Measurements from ENCODE around the gene WFDC1.

The WFDC1 gene

DNA sequence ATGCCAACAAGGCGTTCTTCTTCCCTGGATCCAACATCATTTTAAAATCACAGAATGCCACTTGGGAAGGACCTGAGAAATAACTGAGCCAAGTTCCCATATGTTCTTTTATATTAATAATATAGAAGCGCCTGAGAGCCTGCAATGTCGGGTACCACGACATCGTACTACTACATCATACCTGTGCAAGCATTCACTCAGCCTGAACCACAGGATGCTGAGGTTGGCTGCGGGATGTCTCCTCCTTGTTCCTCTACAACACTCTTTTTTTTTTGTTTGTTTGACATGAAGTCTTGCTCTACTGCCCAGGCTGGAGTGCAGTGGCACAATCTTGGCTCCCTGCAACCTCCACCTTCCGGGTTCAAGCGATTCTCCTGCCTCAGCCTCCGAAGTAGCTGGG, 71.5 kb downstream of the WFDC1 start:
- TF ChIP-seq POLR2A (IDR thresholded peaks at IDR 0.05; ENCODE audit: low read depth, low read length): no peak
- FAIRE-seq (no peak), DNase-seq (ENCODE audit: insufficient read length, low spot score) (no peak)

DNA sequence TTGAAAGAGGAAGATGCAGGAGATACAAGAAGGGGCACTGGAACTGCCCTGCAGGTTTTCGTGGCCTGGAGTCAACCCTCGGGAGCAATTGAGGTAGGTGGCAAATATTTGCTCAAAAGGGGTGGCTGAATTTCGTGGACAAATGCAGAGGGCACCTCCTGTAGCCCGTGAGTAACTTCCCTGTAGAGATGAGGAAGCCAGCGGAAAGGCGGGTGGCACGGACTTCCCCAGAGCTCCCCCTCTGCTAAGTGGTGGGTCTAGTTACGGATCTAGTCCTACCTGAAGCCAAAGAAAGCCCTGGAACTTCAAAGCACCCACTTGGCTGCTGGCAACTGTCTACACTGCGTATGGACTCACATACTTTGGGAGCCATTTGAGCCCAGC, 72.6 kb downstream of the WFDC1 start:
- TF ChIP-seq POLR2A (IDR thresholded peaks at IDR 0.05; ENCODE audit: low read depth, low read length): no peak
- DNase-seq (ENCODE audit: insufficient read length, low spot score) (no peak), FAIRE-seq (no peak)

DNA sequence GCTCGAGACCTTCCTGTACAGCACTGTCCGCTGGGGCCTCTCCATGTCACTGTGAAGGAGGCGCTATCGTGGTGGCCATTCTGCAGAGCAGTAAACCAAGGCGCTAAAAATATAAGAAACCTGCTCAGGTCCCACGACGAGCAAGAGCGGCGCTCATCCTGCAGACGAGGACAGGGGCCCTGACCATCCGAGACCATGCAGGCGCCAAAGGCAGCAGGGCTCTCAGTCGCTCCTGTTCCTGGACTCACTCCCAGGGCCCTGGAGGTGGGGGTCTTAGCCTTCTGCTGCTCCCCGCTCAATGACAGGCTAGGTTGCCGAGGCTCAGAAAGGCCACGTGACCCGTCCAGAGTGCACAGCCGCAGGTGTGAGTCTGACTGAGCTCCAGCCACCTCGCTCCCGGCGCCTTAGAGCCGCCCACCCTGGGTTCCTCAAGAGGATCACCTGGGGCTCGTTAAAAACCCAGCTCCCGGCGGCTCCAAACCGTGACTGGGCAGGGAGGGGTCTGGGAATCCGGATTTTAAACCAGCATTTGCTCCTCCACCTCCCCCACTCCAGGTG, 73.2 kb downstream of the WFDC1 start:
- DNase-seq (ENCODE audit: insufficient read length, low spot score) (no peak), FAIRE-seq (no peak)
- no peak for TF ChIP-seq POLR2A (IDR thresholded peaks at IDR 0.05; ENCODE audit: low read depth, low read length)

DNA sequence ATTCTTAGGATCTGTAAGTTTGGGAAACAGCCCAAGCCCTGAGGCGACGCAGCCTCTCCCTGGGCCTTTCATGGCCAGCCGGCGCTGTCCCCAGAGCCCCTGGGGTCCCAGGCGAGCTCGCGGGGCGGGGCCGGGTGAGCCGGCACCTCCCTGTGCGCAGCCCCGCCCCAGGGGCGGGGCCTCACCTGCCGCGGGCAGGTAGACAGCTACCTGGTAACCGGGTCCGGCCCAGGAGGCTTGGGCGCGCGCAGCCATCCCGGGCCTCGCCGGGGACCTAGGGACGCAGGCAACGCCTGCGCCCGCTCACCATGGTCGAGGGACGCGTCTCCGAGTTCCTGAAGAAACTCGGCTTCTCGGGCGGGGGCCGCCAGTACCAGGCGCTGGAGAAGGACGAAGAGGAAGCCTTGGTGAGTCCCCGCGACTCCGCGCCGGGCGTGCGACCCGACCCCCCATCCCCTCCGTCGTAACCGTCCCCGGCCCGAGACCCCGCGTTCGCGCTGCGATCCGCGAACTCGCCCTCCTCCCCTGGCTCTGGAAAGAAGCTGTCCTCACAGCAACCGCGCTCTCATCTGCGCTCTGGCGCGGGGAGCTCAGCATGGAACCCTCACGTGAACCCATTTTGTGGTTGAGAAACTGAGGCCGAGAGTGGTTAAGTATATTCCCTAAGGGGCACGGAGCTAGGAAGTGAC, 73.8 kb downstream of the WFDC1 start, which contains the start of gene ATP2C2:
Gene ATP2C2, plus strand, starts transcription at position 231 of the 689 bp plus-strand sequence. Its CDS starts 78 bp downstream, at position 309.
- no peak for TF ChIP-seq POLR2A (IDR thresholded peaks at IDR 0.05; ENCODE audit: low read depth, low read length)
- no peak for FAIRE-seq
- no peak for DNase-seq (ENCODE audit: insufficient read length, low spot score)

DNA sequence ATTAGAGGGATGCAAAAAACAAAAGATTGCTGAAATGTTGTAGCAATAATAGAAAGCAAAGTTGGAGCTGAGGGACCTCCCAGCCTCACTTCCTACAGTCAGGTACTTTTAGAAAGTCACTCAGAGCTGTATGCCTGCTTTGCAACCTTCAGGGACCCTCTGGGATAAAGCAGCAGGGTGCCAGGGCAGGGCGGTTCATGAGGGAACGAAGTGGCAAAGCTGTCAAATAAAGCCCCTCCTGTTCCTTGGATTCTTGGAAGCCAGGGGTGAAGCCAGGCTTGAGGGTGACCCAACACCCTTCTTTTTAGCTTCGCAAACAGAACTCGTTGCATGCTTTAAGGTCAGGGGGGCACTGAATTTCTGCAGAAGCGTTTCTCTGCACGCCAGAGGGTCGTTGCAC, 74.4 kb downstream of the WFDC1 start:
- no peak for TF ChIP-seq POLR2A (IDR thresholded peaks at IDR 0.05; ENCODE audit: low read depth, low read length)
- no peak for FAIRE-seq

DNA sequence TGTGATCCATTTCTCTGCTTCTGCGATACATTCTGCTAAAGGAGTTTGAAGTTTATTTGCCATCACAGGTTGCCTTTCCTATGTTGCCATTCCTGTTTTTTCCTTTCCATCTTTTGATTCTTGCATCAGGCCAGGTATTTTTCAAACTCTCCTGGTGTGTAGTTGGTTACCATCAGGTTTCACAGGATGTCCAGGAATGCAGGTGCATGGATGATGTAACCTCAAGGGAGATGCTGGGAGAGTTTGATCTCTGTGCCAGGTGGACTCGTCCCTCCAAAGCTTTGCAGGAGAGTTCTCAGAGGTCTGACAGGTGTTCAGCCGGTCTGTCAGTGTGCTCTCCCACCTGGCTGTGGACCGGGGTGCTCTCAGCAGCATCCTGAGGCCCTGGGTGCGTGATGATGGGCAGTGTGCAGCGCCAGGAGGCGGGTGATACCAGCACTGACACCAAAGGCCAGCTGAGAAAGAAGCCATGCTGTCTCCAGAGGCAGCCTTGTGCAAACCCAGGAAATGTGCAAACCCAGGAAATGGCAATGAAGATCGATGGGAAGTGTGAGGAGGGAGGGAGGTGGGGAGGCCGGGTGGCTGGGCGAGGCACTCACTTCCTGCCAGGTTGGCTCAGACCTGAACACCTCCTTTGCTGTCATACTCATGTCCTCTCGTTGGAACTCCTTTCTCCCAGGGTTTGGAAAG, 75.4 kb downstream of the WFDC1 start:
- no peak for TF ChIP-seq POLR2A (IDR thresholded peaks at IDR 0.05; ENCODE audit: low read depth, low read length)
- FAIRE-seq (no peak), DNase-seq (ENCODE audit: insufficient read length, low spot score) (no peak)

More for the DNA sequence above, 74.4 kb downstream of the WFDC1 start:
- DNase-seq (ENCODE audit: insufficient read length, low spot score): no peak

DNA sequence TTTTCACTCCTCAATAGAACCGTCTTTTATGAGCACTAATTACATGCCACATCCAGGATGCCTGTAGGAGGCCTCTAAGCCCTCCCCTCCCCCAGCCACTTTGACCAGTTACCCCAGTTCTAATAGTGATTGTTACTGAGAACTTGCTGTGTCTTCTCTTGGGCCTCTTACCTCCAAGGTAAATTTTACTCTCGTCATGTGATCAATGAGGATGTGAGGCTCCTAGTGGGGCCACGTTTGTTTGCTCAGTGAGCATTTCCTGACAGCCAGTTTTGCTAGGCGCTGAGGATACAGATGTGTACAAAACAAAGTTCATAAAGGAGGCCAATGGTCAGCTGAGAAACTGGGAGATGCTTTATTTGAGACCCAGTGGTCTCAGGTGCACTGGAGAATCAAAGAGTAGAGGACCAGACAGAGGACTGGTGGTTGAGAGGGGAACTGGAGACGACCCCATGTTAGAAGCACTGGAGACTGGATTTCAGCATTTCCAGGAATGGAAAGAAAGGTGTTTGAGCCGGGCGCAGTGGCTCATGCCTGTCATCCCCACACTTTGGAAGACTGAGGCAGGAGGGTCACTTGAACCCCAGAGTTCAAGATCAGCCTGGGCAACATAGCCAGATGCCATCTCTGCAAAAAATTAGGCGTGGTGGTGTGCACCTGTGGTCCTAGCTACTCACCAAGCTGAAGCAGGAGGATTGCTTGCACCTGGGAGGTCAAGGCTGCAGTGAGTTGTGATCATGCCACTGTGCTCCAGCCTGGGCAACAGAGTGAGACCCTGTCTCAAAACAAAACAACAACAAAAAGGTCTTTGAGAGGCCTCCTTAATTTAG, 76.3 kb downstream of the WFDC1 start:
- TF ChIP-seq POLR2A (IDR thresholded peaks at IDR 0.05; ENCODE audit: low read depth, low read length): no peak
- DNase-seq (ENCODE audit: insufficient read length, low spot score) (no peak), FAIRE-seq (no peak)

DNA sequence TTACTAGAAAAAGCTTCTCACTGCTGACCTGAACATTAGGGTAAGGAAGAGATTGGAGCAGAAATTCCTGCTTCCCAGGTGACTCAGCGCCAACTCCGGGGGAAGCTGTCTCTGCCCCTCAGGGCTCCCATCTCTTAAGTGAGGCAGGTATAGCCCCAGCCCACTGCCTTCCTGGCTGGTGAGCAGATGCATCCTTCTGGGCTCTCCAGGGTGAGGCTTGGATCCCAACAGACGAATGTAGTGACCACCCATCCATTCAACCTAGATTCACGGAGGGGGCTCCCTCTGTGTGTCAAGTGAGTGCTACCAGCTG, 76.8 kb downstream of the WFDC1 start:
- FAIRE-seq: no peak
- no peak for TF ChIP-seq POLR2A (IDR thresholded peaks at IDR 0.05; ENCODE audit: low read depth, low read length)
- no peak for DNase-seq (ENCODE audit: insufficient read length, low spot score)

DNA sequence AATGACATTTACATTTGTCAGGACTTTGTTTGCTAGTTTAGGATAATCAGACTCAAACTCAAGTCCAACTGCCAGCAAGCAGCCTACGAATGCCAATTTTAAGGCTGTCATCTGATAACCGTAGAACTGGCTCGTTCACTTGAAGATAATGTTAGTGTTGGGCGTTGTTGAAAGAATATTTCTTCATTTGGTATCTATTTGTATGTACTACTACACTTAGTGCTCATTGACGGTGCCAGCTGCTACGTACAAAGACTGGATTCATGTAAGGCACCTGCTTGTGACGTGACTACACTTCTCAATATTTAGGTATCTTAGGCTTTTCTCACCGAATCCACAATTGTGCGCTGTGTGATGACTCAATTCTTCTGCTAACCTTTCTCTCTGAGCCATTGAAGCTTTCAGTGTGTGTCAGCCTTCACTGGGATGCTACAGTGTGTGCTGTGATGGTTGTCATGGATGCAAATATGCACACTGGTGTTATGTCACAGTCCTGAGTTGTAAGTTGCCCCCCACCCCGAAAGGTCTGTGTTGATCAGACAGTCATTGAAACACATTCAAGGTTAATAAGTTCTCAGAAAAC, 79.3 kb downstream of the WFDC1 start:
- no peak for DNase-seq (ENCODE audit: insufficient read length, low spot score)
- no peak for TF ChIP-seq POLR2A (IDR thresholded peaks at IDR 0.05; ENCODE audit: low read depth, low read length)
- FAIRE-seq: no peak

DNA sequence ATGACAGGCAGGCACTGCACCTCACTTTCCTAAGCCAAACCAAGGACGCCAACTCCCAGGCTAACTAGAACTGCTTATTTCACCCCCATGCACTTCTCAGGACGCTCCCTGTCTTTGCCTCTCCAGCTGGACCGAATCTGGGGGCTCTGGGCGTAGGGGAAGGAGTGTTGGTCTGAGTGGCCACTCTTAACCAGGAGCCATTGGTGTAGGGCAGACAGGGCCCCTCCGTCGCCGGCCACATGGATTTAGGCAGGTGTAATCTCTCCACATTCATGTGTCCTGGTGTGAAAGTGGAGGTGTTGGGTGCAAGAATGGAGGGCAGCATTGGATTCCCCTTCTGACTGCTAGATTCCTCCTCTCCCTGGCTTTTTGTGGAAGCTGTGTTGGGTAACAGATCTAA, 83.4 kb downstream of the WFDC1 start:
- DNase-seq (ENCODE audit: insufficient read length, low spot score): no peak
- TF ChIP-seq POLR2A (IDR thresholded peaks at IDR 0.05; ENCODE audit: low read depth, low read length): no peak
- no peak for FAIRE-seq

DNA sequence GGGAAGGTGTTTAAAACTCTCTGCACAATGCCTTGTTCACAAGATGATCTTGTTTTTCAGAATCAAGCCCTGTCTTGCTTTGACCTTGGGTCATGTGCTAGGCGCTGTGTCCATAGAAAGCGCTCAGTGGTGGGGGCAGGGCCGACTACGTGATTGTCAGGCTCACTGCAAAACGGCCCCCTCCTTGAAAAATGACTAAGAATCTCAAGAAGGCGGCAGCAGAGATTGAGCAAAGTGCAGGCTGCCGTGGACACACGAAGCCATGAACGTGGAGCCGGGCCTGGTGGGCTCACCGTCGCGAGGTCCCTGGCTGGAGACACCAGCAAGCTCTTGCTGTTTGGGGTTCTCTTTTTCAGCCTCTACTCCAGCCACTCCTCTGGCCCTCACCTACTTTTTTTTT, 83.9 kb downstream of the WFDC1 start:
- DNase-seq (ENCODE audit: insufficient read length, low spot score): no peak
- TF ChIP-seq POLR2A (IDR thresholded peaks at IDR 0.05; ENCODE audit: low read depth, low read length): no peak
- FAIRE-seq: no peak

DNA sequence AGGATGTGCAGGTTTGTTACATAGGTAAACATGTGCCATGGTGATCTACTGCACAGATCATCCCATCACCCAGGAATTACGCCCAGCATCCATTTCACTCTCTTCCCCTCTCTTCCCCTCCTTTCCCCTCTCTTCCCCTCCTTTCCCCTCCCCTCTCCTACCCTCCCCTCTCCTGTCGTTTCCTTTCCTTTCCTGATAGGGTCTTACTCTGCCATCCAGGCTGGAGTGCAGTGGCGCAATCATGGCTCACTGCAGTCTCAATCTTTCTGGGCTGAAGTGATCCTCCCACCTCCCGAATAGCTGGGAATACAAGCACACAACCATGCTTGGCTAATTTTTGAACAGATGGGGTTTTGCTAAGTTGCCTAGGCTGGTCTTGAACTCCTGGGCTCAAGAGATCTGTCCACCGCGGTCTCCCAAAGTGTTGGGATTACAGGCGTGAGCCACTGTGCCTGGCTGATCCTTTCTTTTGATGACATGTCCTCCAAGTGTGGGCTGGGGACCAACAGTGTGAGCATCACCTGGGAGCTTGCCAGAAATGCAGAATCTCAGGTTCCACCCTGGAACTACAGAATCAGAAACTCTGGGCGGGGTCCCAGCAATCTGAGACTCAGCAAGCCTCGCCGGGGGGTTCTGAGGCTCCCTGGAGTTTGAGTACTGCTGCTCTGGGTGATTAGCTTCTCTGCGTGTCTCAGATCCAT, 84.5 kb downstream of the WFDC1 start:
- TF ChIP-seq POLR2A (IDR thresholded peaks at IDR 0.05; ENCODE audit: low read depth, low read length): no peak
- DNase-seq (ENCODE audit: insufficient read length, low spot score) (no peak), FAIRE-seq (no peak)

All from H54 (cell line).